ENCODE results near the gene METTL25B.
"Not testable (repeated sequence)": the region's sequence is repeated elsewhere in the genome, so short reads cannot be mapped to it uniquely, and the experiment has no call there.

Gene METTL25B

GRCh38 chr1:156750191-156750672 lies 22.0 kb downstream of the METTL25B start:
- no peak for FAIRE-seq

GRCh38 chr1:156750711-156751450 lies 22.6 kb downstream of the METTL25B start:
- FAIRE-seq = no peak

- FAIRE-seq = no peak
Measured at GRCh38 chr1:156751451-156751756, 23.1 kb downstream of the METTL25B start, which contains the start of gene HDGF. HDGF (minus strand) TSS chr1:156751675; CDS start chr1:156751429, 246 bp downstream.

- FAIRE-seq = no peak
Measured at GRCh38 chr1:156751757-156752481, 23.6 kb downstream of the METTL25B start.

- FAIRE-seq = no peak
Measured at GRCh38 chr1:156752843-156753482, 24.7 kb downstream of the METTL25B start.

GRCh38 chr1:156754219-156754618 lies 25.9 kb downstream of the METTL25B start:
- no peak for FAIRE-seq

- no peak for FAIRE-seq
Measured at GRCh38 chr1:156755527-156755950, 27.3 kb downstream of the METTL25B start.

GRCh38 chr1:156756355-156756754 lies 28.1 kb downstream of the METTL25B start:
- FAIRE-seq = no peak

GRCh38 chr1:156757572-156758253 lies 29.4 kb downstream of the METTL25B start:
- FAIRE-seq = not testable (repeated sequence)

- no peak for FAIRE-seq
Measured at GRCh38 chr1:156760092-156760795, 32.0 kb downstream of the METTL25B start.

- FAIRE-seq = no peak
Measured at GRCh38 chr1:156760796-156761104, 32.5 kb downstream of the METTL25B start.

GRCh38 chr1:156765136-156765535 lies 36.9 kb downstream of the METTL25B start:
- FAIRE-seq = not testable (repeated sequence)

GRCh38 chr1:156765666-156766065 lies 37.4 kb downstream of the METTL25B start:
- FAIRE-seq = no peak

GRCh38 chr1:156766298-156767100 lies 38.2 kb downstream of the METTL25B start:
- FAIRE-seq = no peak

GRCh38 chr1:156767101-156767878 lies 39.0 kb downstream of the METTL25B start, which contains the start of gene PRCC:
PRCC (plus strand) TSS chr1:156767535; CDS start chr1:156767772, 237 bp downstream.
- peak; percentile 99 for FAIRE-seq

- no peak for FAIRE-seq
Measured at GRCh38 chr1:156767879-156768604, 39.8 kb downstream of the METTL25B start.

- FAIRE-seq = no peak
Measured at GRCh38 chr1:156768610-156769295, 40.5 kb downstream of the METTL25B start.

- no peak for FAIRE-seq
Measured at GRCh38 chr1:156772222-156772621, 44.0 kb downstream of the METTL25B start.

Measured in endometrium (tissue), 2 donors.